Left ventricle myocardium inferior (tissue), 1 donor: ENCODE results near the gene BRIP1. TPM values are rescaled to one million over a fixed set of nuclear protein-coding genes. Genes with fewer than 3 reads are reported as not detected.
"Not testable (repeated sequence)": the region's sequence is repeated elsewhere in the genome, so short reads cannot be mapped to it uniquely, and the experiment has no call there.

Experiments used
- DNase-seq: peaks from one replicate; pipeline ENCODE4 v3.0.0-alpha.2; 2020
- H3K27ac ChIP-seq: fragments of 200-600 bp; replicated peaks from 2 replicates; pipeline ENCODE4 v1.8.0; 2021
- H3K27me3 ChIP-seq: fragments of 200-600 bp; 2 replicates; pipeline ENCODE4 v1.8.0; 2021; ENCODE audit warnings: low read depth
- H3K36me3 ChIP-seq: fragments of 200-600 bp; 2 replicates; pipeline ENCODE4 v1.8.0; 2021
- H3K4me1 ChIP-seq: fragments of 200-600 bp; 2 replicates; pipeline ENCODE4 v1.8.0; 2021
- H3K4me3 ChIP-seq: fragments of 200-600 bp; 2 replicates; pipeline ENCODE4 v1.8.0; 2021; ENCODE audit warnings: mild to moderate bottlenecking, moderate library complexity
- H3K9me3 ChIP-seq: fragments of 200-600 bp; replicated peaks from 2 replicates; pipeline ENCODE4 v1.8.0; 2021
- CTCF ChIP-seq: fragments of 200-600 bp; IDR thresholded peaks from 2 replicates; pipeline ENCODE4 v1.8.0; 2021; ENCODE audit warnings: antibody characterized with exemption, mild to moderate bottlenecking, borderline replicate concordance
- intact Hi-C: fragments of 100-400 bp; cut with micrococcal nuclease; formaldehyde crosslinking; loops from one replicate; pipeline ENCODE4 v1.11.0; 2022
- total RNA-seq: library from RNA; stranded (reverse); fragmentation: NEBNext Ultra II Directional; extraction: Animal tissue kit (Norgen Biotek cat#: 25700); gene quantifications from one replicate; pipeline ENCODE4 v1.2.1, GENCODE V29; 2021
- donor health status: DM: no; HTN: yes; CAD: no; lungs with severe emphysema.

BRIP1 gene
- total RNA-seq, 1 donor from 2014 or later, result 0.22 TPM

GRCh38 chr17:61686113-61686512 is 177.2 kb downstream of the BRIP1 start:
- no peaks in the 10 kb centered on the region for H3K27me3 ChIP-seq
- intact Hi-C loops, result no loop called here
- no peaks in the 10 kb centered on the region for H3K4me1 ChIP-seq
- TF ChIP-seq CTCF, result no peak
- no peak for DNase-seq
- H3K27ac ChIP-seq, result no peak overlapping the region
- H3K9me3 ChIP-seq, result no peaks in the 10 kb centered on the region
- no peaks in the 10 kb centered on the region for H3K36me3 ChIP-seq
- no peak overlapping the region for H3K4me3 ChIP-seq

DNA sequence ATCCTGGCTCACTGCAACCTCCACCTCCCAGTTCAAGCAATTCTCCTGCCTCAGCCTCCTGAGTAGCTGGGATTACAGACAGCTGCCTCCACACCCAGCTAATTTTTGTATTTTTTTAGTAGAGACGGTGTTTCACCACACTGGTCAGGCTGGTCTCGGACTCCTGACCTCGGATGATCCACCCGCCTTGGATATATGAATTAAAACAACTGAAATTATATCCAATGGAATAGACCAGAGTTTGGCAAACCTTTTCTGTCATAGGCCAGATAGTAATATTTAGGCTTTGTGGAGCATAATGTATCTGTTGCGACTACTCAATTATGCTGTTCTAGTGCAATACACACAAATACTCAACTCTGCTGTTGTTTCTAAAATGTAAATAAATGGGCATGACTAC is 178.5 kb downstream of the BRIP1 start:
- no peak for TF ChIP-seq CTCF
- H3K9me3 ChIP-seq, result no peaks in the 10 kb centered on the region
- H3K27me3 ChIP-seq, result no peaks in the 10 kb centered on the region
- no peak for DNase-seq
- intact Hi-C loops, result no loop called here
- H3K36me3 ChIP-seq, result no peaks in the 10 kb centered on the region
- no peak overlapping the region for H3K27ac ChIP-seq
- no peak overlapping the region for H3K4me3 ChIP-seq
- no peaks in the 10 kb centered on the region for H3K4me1 ChIP-seq

DNA sequence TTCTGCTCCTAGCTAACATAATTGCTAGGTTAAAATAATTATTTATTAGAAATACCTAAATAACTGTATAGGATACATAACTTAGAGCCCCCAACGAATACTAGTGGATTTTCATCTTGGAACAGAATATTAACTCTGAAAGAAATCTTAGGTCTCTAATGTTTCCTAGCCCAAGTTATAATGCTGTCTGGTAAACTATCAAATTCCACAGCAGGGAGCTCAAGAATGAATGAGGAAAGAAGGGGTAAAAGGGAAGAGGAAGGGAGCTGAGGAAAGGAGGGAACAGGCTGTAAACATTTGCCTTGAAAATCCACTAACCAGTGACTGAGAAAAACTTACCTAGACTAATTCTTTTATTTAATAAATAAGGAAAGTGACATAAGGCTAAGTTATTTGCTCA is 179.2 kb downstream of the BRIP1 start:
- H3K4me3 ChIP-seq, result no peak overlapping the region
- H3K36me3 ChIP-seq, result no peaks in the 10 kb centered on the region
- H3K27ac ChIP-seq, result no peak overlapping the region
- no peak for DNase-seq
- intact Hi-C loops, result no loop called here
- H3K27me3 ChIP-seq, result no peaks in the 10 kb centered on the region
- H3K4me1 ChIP-seq, result no peaks in the 10 kb centered on the region
- no peak for TF ChIP-seq CTCF
- no peaks in the 10 kb centered on the region for H3K9me3 ChIP-seq

- H3K36me3 ChIP-seq, result no peaks in the 10 kb centered on the region
- H3K4me3 ChIP-seq, result no peak overlapping the region
- no peaks in the 10 kb centered on the region for H3K4me1 ChIP-seq
- no peak for DNase-seq
- TF ChIP-seq CTCF, result no peak
- no peaks in the 10 kb centered on the region for H3K9me3 ChIP-seq
- H3K27ac ChIP-seq, result no peak overlapping the region
- no peaks in the 10 kb centered on the region for H3K27me3 ChIP-seq
- intact Hi-C loops, result no loop called here
These were observed 179.9 kb downstream of the BRIP1 start for GRCh38 chr17:61683466-61683865.

DNA sequence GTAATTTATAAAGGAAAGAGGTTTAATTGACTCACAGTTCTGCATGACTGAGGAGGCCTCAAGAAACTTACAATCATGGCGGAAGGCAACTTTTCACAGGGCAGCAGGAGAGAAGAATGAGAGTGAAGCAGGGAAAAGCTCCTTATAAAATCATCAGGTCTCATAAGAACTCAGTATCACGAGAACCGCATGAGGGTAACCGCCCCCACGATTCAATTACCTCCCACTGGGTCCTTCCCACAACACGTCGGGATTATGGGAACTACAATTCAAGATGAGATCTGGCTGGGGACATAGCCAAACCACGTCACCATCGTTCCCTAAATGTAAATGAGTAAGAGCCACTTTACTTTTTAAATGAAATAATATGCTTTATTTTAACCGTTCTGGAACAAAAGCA is 182.4 kb downstream of the BRIP1 start:
- H3K36me3 ChIP-seq, result no peaks in the 10 kb centered on the region
- intact Hi-C loops, result no loop called here
- no peaks in the 10 kb centered on the region for H3K9me3 ChIP-seq
- H3K27me3 ChIP-seq, result no peaks in the 10 kb centered on the region
- no peak for DNase-seq
- no peak overlapping the region for H3K27ac ChIP-seq
- TF ChIP-seq CTCF, result no peak
- H3K4me1 ChIP-seq, result no peaks in the 10 kb centered on the region
- H3K4me3 ChIP-seq, result no peak overlapping the region

- Histone ChIP-seq H3K9me3 (no peaks in the 10 kb centered on the region), H3K4me3 (no peak overlapping the region), H3K4me1 (no peaks in the 10 kb centered on the region), H3K27me3 (no peaks in the 10 kb centered on the region), H3K27ac (no peak overlapping the region), H3K36me3 (no peaks in the 10 kb centered on the region)
- TF ChIP-seq CTCF, result no peak
- DNase-seq, result no peak
- intact Hi-C loops, result no loop called here
These were observed 185.0 kb downstream of the BRIP1 start for GRCh38 chr17:61678339-61678738.

- H3K4me3 ChIP-seq, DNase-seq, H3K27me3 ChIP-seq, intact Hi-C loops, H3K9me3 ChIP-seq, H3K36me3 ChIP-seq, H3K4me1 ChIP-seq, H3K27ac ChIP-seq: not testable (repeated sequence)
These were observed 186.0 kb downstream of the BRIP1 start for GRCh38 chr17:61677150-61677811.

DNA sequence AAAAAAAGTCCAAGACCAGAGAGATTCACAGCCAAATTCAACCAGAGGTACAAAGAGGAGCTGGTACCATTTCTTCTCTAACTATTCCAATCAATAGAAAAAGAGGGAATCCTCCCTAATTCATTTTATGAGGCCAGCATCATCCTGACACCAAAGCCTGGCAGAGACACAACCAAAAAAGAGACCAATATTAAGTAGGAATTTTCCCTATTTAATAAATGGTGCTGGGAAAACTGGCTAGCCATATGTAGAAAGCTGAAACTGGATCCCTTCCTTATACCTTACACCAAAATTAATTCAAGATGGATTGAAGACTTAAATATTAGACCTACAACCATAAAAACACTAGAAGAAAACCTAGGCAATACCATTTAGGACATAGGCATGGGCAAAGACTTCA is 186.8 kb downstream of the BRIP1 start:
- intact Hi-C loops, DNase-seq, H3K36me3 ChIP-seq, H3K9me3 ChIP-seq, H3K27me3 ChIP-seq, H3K4me1 ChIP-seq, H3K27ac ChIP-seq, H3K4me3 ChIP-seq: not testable (repeated sequence)
